Stomach (tissue), 4 donors: ENCODE measurements around the gene ZNF709.

Source experiments
- EP300 ChIP-seq: sonication (generic); formaldehyde crosslinking; IDR thresholded peaks from one replicate; pipeline ENCODE4 v1.6.1; 2017; ENCODE audit warnings: antibody characterized with exemption
- POLR2A ChIP-seq, 4 donors: fragments of 450-650 bp; IDR thresholded peaks; one replicate each; pipeline ENCODE4 v1.6.1; 2016; ENCODE audit warnings: antibody characterized with exemption in 4 of 4, control low read depth in 2 of 4, mild to moderate bottlenecking in 1 of 4, moderate library complexity in 1 of 4
- POLR2AphosphoS5 ChIP-seq, 3 donors: sonication (generic); formaldehyde crosslinking; IDR thresholded peaks; one replicate each; pipeline ENCODE4 v1.6.1; 2016; ENCODE audit warnings: antibody characterized with exemption in 3 of 3

- TF ChIP-seq EP300 = no peak
- TF ChIP-seq POLR2A (IDR thresholded peaks at IDR 0.05) = no peak
- TF ChIP-seq POLR2AphosphoS5 (IDR thresholded peaks at IDR 0.05) = no peak
Measured at GRCh38 chr19:12527034-12527836, 42.6 kb upstream of the ZNF709 start.
